Renal cortex interstitium (tissue), 11 donors: ENCODE data around the gene MAML3. TPM values are rescaled to one million over a fixed set of nuclear protein-coding genes. Genes with fewer than 3 reads are reported as not detected.

Source experiments
- DNase-seq, 11 donors: peaks; one replicate each; pipeline ENCODE4 v3.0.0-alpha.2; 2013; ENCODE audit warnings: low read depth in 9 of 11, low spot score in 4 of 11; ENCODE audit errors: extremely low read depth in 1 of 11
- polyA plus RNA-seq, 3 donors: library from polyadenylated mRNA; unstranded; fragments of 120-200 nt; gene quantifications; one replicate each; pipeline ENCODE4 v1.2.1, GENCODE V29; 2013; ENCODE audit not compliant: insufficient read length in 3 of 3

The MAML3 gene
- polyA plus RNA-seq, 3 donors: 16.2 to 18.5 (median 17.8) TPM

DNA sequence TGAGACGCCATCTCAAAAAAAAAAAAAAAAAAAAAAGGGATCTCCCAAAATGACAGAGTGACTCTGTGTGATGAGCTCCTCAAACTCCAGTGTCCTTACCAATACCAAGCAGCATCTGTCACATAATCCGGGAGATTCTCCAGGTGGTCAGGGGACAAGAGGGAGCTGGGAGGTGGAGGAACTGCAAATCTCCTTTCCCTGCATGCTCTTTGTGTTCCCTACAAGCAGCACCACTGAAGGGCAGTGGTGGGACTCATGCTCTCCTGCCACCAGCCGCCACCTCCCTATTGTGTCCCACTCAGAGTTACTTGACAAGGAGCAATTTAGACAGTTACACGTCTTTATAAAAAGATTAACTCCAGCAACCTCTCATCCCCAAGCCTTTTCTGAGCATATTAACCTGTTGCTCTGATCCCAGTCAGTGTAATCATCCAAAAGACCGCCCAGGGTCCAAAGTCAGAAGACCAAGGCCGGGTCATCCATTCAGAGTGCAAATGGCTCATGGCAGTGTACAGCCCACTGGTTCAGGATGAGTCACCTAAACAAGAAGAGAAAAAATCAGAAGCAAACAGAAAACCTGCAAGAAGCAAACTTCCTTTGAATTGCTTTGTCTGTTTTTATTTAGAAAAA is 464.8 kb downstream of the MAML3 start:
- DNase-seq: peak in 1 of 11 donors; percentile 9

DNA sequence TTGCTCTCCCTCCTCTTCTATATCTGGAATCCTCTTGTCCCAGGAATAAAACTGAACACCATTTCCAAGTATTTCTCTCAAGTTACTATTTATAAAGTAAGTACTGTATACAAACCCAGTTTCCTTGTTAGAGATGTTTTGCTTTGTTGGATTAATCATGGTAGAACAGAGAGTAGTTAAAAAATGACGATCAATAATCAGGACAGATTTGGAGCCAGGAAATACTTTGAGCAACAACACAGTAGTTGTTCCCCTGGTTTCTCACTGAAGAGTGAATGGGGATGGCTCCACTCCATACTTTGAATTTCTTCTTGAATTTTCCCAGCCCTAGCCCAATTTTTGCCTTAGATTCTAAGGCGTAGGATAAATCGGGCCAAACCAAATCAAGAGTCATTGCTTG is 467.0 kb downstream of the MAML3 start:
- no peak for DNase-seq

DNA sequence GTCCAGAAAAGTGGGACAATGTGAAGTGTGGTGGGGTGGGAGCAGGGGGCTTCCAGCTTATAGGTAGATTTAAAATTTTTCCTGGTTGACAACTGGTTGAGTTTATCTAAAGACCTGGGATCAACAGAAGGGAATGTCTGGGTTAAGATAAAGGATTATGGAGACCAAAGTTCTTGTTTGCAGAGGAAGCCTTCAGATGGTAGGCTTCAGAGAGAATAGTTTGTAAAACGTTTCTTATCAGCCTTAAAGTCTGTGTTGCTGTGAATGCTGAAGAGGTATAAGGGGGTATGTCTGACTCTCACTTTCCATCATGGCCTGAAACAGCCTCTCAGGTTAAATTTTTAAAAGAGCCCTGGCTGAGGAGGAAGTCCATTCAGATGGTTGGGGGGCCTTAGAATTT is 467.9 kb downstream of the MAML3 start:
- no peak for DNase-seq

DNA sequence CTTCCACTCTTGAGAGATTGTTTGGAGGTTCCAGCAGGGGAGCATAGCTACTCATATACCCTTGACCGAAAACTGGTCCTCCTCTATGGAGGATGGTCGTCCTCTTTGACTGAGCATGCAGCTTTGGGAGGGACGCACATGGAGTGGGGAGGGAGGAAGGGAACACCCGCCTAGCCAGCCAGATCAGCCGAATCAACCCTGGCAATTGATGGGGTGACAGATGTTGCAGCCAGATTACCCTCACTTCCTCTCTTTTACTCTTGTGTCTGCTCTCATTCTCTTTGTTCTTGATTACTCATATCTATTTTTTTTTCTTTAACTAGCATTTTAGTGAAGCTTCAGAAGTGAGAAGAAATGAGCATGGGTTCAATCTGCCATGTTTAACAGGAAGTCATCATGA is 468.8 kb downstream of the MAML3 start:
- DNase-seq: no peak

DNA sequence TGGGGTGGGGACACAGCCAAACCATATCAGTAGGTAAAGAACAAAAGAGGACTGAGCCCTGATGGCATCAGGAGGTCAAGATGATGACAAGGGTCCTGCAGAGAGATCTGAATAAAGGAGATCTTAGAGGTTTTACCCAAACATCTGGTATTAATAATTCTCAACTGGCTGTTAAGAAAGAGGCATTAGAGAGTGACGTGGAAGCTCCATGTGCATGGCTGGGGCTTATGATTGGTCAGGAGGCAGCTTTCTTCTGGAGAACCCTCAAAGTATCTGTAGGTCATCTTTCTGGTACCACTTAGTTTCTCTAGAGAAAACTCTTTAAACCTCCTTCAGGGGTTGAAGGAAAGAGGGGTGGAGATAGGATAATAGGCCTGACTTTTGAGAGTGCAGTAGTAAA is 469.6 kb downstream of the MAML3 start:
- no peak for DNase-seq

DNA sequence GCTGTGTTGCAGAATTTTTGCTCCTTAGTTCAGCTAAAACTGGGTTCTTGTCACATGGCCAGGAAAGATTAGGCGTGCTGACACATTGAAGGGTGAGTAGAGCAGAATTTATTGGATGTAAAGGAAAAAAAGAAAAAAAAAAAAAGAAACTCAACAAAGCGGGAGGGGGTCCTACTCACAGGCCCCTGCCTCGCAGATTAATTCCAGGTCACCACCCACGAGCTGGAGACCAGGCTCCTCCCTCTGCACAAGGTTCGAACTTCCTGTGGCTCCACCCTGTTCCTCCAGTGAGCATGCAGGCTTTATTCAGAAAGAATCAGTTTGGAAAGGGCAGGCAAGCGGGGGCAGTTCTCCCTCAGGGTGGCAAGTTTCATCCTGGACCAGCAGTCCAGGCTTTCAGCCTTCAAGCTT is 471.2 kb downstream of the MAML3 start:
- peak in 2 of 11 donors; percentile 9 to 10 for DNase-seq

DNA sequence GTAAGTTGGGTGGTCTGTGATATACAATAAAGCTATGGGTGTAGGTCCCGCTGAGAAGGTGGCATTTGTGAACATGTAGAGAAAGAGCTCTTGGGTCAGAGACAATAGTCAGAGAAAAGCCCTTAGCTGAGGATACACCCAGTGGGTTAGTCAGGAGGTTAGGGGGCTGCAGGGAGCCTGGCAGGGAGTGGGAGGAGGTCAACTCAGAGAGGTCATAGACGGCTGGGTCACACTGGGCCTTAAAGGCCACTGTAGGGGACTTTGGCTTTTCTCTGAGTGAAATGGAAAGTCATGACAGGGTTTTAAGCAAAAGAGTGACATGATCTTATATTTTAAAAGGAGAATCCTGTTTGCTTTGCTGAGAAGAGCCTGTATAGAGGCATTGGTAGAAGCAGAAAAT is 471.7 kb downstream of the MAML3 start:
- no peak for DNase-seq

DNA sequence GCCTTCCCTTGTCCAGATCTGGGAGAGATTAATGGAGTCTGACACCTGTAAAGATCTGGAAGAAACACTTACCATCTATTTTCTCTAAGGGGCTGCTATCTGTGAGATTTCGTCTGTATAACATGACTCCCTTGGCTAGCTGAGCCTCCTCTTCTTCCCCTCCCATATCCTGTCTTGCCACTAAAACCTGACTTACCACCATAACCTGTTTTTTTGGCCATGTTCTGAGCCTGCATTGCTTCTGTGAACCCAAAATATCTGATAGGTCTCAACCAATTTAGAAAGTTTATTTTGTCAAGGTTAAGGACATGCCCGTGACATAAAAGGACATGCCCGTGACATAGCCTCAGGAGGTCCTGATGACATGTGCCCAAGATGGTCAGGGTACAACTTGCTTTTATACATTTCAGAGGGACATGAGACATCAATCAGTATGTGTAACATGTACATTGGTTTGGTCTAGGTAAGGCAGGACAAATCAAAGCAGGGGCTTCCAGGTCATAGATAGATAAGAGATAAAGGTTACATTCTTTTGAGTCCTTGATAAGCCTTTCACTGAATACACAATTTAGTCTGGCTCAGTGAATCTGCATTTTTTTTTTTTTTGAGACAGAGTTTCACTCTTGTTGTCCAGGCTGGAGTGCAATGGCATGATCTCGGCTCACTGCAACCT is 476.9 kb downstream of the MAML3 start:
- no peak for DNase-seq

DNA sequence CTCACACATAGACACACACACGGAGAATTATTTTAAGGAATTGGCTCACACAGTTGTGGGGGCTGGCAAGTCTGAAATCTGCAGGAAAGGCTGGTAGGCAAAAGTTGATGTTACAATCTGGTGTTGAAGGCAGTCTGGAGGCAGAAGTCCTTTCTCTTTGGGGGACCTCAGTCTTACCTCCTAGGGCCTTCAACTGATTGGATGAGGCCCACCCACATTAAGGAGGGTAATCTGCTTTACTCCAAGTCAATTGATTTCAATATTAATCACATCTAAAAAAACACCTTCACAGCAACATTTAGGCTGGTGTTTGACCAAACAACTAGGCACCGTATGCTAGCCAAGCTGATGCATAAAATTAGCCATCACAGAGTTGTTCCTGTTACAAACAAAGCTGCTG is 477.6 kb downstream of the MAML3 start:
- DNase-seq: no peak

DNA sequence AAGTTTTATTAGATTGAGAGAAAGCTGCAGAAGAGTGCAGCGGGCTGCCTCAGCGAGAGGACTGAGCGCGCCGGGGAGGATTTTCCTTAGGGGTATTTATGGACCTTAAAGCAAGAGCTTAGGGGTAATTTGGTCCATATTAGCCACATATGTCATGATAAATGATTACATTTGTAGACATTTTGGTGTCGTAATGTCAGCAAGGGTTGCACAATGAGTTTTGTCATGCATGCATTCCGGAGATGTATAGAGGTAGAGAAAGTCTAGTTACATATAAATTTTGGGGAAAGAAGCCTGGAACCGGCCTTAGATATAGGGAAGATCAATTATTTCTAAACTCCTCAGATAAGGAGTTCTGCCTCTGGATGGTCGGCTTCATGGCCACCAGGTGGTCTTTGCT is 478.3 kb downstream of the MAML3 start:
- no peak for DNase-seq

DNA sequence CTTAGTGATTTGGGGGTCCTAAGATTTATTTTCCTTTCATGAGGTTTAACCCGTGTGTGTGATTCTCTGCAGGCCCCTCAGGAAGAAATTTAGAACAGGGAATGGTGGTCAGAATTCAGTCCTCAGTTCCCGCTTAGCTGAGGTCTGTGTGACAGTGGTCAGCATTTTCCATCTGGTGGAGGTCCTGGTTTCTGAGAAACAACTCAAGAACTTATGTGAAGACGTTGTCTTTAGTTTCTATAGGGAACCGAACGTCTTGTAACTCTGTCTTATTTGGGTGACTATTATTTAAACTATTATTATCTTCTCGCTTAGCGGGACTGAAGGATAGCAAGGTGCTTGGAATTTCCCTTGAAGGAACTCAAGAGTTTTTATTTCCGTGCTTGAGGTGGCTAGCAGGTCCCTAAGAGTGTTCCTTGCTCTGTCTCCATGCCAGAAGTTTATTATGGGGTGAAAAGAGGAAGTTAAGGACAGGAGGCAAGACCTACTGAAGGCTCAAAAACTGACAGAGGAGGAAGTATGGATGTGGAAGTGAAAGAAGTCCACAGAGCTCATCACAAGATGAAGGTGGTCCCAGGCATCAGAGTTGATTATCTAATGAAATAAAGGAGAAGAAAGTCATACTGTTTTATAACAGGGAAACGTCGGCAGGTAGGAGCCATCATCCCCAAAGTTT is 479.0 kb downstream of the MAML3 start:
- DNase-seq: no peak

DNA sequence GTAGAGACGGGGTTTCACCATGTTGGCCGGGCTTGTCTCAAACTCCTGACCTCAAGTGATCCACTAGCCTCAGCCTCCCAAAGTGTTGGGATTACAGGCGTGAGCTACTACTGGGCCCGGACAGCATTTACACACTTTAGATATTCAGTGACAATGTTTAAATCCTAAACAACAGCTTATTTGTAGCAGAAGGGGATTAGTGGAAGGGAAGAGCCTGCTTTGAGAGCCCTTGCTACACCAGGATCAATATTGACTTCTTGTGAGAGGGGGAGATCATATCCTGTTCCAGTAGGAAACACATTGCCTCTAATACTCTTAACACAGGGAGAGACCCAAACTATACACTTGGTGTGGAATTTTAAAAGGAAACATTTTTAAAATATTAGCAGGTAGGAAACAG is 481.3 kb downstream of the MAML3 start:
- no peak for DNase-seq

DNA sequence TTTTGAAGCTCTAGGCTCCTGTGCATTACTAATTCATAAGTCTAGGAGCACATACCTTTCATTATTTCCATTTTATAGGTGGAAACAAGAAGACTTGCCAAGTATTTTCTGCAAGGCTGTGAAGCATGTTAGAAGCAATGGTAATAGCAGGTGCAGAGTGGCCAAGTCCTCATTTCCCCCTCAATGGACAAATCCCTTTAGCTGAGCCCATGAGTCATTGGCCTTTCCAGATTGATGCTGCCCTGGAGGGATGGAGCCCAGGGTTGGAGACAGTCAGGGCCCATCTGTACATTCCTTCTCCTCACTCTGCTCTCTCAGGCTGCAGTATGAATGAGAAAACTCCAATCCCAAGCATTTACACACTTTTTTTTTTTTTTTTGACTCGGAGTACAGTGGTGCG is 481.8 kb downstream of the MAML3 start:
- no peak for DNase-seq

DNA sequence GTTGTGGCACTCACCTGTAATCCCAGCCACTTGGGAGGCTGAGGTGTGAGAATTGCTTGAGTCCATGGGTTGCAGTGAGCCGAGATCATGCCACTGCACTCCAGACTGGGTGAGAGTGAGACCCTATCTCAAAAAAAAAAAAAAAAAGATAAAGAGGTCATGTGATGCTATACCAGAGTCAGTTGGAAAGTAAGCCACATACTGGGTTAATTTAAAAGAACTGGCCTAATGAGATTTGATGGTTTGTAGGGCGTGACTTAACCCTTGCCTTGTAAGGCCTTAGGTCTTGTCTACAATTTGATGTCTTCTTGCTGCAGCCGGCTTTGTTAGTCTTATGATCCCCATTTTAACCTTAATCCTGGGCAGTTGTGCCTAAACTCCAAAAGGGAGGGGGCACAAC is 483.2 kb downstream of the MAML3 start:
- DNase-seq: no peak

DNA sequence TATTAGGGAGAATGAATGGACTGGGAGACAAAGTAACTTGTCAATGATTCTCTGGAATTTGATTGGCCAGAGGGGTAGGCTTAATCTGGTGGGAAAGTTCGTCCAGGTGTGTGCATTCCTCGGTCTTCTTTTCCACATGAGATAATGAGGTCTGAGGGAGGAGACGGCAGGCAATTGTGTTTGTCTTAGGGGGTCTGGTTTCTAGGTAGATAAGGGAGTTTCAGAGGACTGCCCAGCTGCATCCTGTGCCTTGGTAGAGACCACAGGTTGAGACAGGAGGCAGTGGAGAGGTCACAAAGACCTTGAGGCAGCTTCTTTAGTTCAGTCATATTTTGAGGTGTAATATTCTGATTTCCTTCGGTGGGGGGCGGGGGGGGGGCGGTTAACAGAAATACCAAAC is 484.1 kb downstream of the MAML3 start:
- no peak for DNase-seq

DNA sequence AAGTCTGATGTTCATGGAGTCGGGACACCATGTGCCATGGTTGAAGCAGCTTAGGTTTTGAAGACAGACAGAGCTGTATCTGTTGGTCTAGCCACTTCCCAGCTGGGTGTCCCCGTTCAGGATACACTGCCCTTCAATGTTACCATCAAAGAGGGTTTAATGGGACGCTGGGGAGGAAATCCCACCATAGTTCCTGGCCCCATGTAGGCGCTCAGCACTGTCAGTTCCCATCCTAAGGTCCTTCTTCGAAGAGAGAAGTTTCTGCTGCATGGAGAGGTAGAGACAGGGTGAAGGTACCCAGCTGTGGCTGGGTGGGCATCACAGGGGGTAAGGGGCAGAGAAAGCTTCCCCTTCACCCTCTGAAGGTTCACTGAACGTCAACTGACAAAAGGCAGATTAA is 484.6 kb downstream of the MAML3 start:
- no peak for DNase-seq

DNA sequence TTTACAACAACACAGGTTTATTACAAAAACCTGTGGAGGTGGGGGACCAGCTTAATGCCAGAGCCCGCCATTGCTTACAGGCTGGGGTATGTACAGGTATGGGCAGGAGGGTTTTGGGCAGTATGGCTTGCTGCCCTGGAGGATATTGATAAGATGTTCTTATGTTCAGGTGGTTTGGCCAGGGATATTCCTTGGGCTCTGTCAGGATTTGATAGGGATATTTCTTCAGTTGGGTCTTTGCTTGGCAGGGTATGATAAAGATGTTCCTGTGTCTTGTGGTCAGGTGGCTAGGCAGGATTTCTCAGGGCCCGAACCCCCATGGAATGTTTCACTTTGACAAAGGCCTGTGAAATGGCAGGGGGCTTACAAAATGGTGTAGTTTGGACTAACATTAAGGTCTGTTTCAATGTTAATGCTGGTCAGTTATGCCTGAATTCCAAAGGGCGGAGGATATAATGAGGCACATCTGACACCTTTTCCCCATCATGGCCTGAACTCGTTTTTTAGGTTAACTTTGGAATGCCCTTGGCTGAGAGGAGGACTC is 485.3 kb downstream of the MAML3 start:
- DNase-seq: no peak

DNA sequence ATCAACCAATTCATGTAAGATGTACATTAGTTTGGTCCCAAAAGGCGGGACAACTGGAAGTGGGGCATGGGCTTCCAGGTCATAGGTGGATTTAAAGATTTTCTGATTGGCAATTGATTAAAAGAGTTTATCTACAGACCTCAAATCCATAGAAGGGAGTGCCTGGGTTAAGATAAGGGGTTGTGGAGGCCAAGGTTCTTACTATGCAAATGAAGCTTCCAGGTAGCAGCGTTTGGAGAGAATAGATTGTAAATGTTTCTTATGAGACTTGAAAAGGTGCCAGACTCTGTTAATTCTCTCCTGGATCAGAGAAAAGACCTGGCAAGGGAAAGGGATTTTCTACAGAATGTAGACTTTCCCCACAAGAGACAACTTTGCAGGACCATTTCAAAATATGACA is 485.9 kb downstream of the MAML3 start:
- DNase-seq: no peak
